Measurements from ENCODE around the gene ORAI2.

- TF ChIP-seq EP300 (IDR thresholded peaks at IDR 0.05; ENCODE audit: borderline replicate concordance in 1 of 2, low read depth in 1 of 2, low read length in 1 of 2): no peak
- no peak for TF ChIP-seq CTCF (IDR thresholded peaks at IDR 0.05)
- no peak for TF ChIP-seq TEAD4 (IDR thresholded peaks at IDR 0.05; ENCODE audit: borderline replicate concordance, insufficient read depth)
- TF ChIP-seq USF1 (IDR thresholded peaks at IDR 0.05; ENCODE audit: borderline replicate concordance, low read depth): no peak
- no peak for TF ChIP-seq SIN3A (IDR thresholded peaks at IDR 0.05; ENCODE audit: borderline replicate concordance, low read depth, low read length)
- TF ChIP-seq, protein P1, sequence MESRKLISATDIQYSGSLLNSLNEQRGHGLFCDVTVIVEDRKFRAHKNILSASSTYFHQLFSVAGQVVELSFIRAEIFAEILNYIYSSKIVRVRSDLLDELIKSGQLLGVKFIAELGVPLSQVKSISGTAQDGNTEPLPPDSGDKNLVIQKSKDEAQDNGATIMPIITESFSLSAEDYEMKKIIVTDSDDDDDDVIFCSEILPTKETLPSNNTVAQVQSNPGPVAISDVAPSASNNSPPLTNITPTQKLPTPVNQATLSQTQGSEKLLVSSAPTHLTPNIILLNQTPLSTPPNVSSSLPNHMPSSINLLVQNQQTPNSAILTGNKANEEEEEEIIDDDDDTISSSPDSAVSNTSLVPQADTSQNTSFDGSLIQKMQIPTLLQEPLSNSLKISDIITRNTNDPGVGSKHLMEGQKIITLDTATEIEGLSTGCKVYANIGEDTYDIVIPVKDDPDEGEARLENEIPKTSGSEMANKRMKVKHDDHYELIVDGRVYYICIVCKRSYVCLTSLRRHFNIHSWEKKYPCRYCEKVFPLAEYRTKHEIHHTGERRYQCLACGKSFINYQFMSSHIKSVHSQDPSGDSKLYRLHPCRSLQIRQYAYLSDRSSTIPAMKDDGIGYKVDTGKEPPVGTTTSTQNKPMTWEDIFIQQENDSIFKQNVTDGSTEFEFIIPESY (IDR thresholded peaks at IDR 0.05; ENCODE audit: borderline replicate concordance, low read depth): no peak
- TF ChIP-seq CHD2 (IDR thresholded peaks at IDR 0.05; ENCODE audit: low read length, partially characterized antibody): no peak
- no peak for TF ChIP-seq POLR2AphosphoS5 (IDR thresholded peaks at IDR 0.05; ENCODE audit: low read depth, low read length)
- no peak for TF ChIP-seq RAD21 (IDR thresholded peaks at IDR 0.05; ENCODE audit: low read length)
- TF ChIP-seq, protein P2, sequence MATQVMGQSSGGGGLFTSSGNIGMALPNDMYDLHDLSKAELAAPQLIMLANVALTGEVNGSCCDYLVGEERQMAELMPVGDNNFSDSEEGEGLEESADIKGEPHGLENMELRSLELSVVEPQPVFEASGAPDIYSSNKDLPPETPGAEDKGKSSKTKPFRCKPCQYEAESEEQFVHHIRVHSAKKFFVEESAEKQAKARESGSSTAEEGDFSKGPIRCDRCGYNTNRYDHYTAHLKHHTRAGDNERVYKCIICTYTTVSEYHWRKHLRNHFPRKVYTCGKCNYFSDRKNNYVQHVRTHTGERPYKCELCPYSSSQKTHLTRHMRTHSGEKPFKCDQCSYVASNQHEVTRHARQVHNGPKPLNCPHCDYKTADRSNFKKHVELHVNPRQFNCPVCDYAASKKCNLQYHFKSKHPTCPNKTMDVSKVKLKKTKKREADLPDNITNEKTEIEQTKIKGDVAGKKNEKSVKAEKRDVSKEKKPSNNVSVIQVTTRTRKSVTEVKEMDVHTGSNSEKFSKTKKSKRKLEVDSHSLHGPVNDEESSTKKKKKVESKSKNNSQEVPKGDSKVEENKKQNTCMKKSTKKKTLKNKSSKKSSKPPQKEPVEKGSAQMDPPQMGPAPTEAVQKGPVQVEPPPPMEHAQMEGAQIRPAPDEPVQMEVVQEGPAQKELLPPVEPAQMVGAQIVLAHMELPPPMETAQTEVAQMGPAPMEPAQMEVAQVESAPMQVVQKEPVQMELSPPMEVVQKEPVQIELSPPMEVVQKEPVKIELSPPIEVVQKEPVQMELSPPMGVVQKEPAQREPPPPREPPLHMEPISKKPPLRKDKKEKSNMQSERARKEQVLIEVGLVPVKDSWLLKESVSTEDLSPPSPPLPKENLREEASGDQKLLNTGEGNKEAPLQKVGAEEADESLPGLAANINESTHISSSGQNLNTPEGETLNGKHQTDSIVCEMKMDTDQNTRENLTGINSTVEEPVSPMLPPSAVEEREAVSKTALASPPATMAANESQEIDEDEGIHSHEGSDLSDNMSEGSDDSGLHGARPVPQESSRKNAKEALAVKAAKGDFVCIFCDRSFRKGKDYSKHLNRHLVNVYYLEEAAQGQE (IDR thresholded peaks at IDR 0.05; ENCODE audit: low read depth, low read length): no peak
- no peak for TF ChIP-seq JUND (IDR thresholded peaks at IDR 0.05)
- TF ChIP-seq EZH2phosphoT487 (IDR thresholded peaks at IDR 0.05; ENCODE audit: borderline replicate concordance, low read depth): no peak
- TF ChIP-seq RCOR1 (IDR thresholded peaks at IDR 0.05; ENCODE audit: low read length): no peak
These were observed 26.0 kb downstream of the ORAI2 start for GRCh38 chr7:102459221-102459844.

Measured in SK-N-SH (cell line).